Measurements from ENCODE around the gene ICAM2. TPM values are rescaled to one million over a fixed set of nuclear protein-coding genes. Genes with fewer than 3 reads are reported as not detected.

ICAM2 gene
- total and polyA plus RNA-seq, 2 donors (not counting 1 experiment from before 2014, with no cell fraction given) = 48.7 to 149 TPM

DNA sequence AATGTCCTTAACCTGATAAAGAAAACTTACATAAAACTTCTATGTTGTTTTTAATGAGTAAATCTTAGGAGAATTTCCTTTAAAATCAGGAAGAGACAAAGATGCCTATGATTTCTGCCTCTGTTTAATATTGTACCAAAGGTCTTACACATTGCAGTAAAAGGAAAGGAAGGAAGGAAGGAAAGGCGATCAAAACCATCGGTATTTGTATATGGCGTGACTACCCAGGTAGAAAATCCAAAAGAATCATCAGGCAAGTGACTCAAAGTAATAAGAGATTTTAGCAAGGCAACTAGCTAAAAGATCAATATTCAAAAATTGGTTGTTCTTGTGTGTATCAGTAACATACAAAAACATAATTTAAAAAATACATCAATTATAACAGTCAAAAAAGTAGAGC, 3.5 kb downstream of the ICAM2 start:
- WGBS (ENCODE audit: insufficient coverage) = no CpG with 5 or more reads among the region's 3 CpGs
- no peaks in the 10 kb centered on the region for H3K27me3 ChIP-seq (replicated peaks in 1 of 4; ENCODE audit: control extremely low read depth in 1 of 4, control insufficient read depth in 3 of 4, insufficient read depth in 4 of 4, low read length in 3 of 4)

More for the DNA sequence above, 3.5 kb downstream of the ICAM2 start:
- peaks cover 0 to 7% of the 10 kb centered on the region in 2 experiments for H3K36me3 ChIP-seq (replicated peaks in 1 of 2; ENCODE audit: control extremely low read depth in 1 of 2, control insufficient read depth in 1 of 2, extremely low read depth in 1 of 2, insufficient read depth in 2 of 2, low read length in 1 of 2)
- H3K4me1 ChIP-seq (ENCODE audit: control insufficient read depth in 2 of 2, insufficient read depth in 2 of 2, low read length in 2 of 2) = peaks cover 74 to 78% of the 10 kb centered on the region in 2 donors
- peak overlapping the region; percentile 51 for H3K9ac ChIP-seq (ENCODE audit: low read length)
- Mint-ChIP-seq H3K4me1 (peaks cover 73% of the 10 kb centered on the region), H3K27me3 (no peaks in the 10 kb centered on the region), H3K4me3 (peak overlapping the region; percentile 44), H3K27ac (peak overlapping the region; percentile 38), H3K9me3 (ENCODE audit: insufficient read depth) (no peaks in the 10 kb centered on the region)
- H2AFZ ChIP-seq (ENCODE audit: insufficient read depth, low read depth, low read length, poor library complexity, severe bottlenecking) = peak overlapping the region; percentile 18
- CTCF ChIA-PET = interaction anchor here (0.9 to 3.5 kb wide), 20 partner anchors 9 to 263 kb away, joined by 3 to 37 read pairs (median 6); partner anchors contain the start of gene GH1
- no peak for DNase-seq
- H3K4me2 ChIP-seq (replicated peaks; ENCODE audit: low read depth, low read length, poor library complexity, severe bottlenecking) = peak overlapping the region; percentile 76
- H4K20me1 ChIP-seq (ENCODE audit: control insufficient read depth, insufficient read depth, low read length, poor library complexity, severe bottlenecking) = peaks cover 30% of the 10 kb centered on the region
- H3K79me2 ChIP-seq (ENCODE audit: control insufficient read depth, insufficient read depth, low read length) = peaks cover 78% of the 10 kb centered on the region
- peak overlapping the region in 1 of 5 experiments; percentile 57 for H3K4me3 ChIP-seq (ENCODE audit: control extremely low read depth in 1 of 5, extremely low read depth in 1 of 5, insufficient read depth in 1 of 5, low read depth in 2 of 5, low read length in 4 of 5)
- peak overlapping the region; percentile 53 to 99 for H3K27ac ChIP-seq (ENCODE audit: low read length in 2 of 2)
- TF ChIP-seq EZH2 (IDR thresholded peaks at IDR 0.05; ENCODE audit: borderline replicate concordance, insufficient read depth, low read depth, low read length, poor library complexity, severe bottlenecking) (no peak), CTCF (IDR thresholded peaks at IDR 0.05) (no peak)
- no peak for ATAC-seq (ENCODE audit: low read depth)
- POLR2A ChIA-PET = interaction anchor here (1.4 kb wide), 2 partner anchors 11 to 70 kb away, joined by 4 read pairs; no protein-coding TSS in a partner anchor
- intact Hi-C loops (cut with micrococcal nuclease) = loop anchor here (1.0 kb wide), 1 partner anchor 19 kb away; the partner anchor contains the start of gene PRR29
- no peaks in the 10 kb centered on the region for H3K9me3 ChIP-seq (ENCODE audit: control extremely low read depth in 1 of 3, control insufficient read depth in 2 of 3, insufficient read depth in 1 of 3, low read length in 2 of 3)
